Thyroid gland (tissue), 4 donors: ENCODE measurements around the gene ZNF669.

Experiments used
- POLR2A ChIP-seq, 2 donors: fragments of 450-650 bp; IDR thresholded peaks; one replicate each; pipeline ENCODE4 v1.6.1; 2017; ENCODE audit warnings: antibody characterized with exemption in 2 of 2, mild to moderate bottlenecking in 2 of 2, moderate library complexity in 1 of 2
- TF ChIP-seq, protein P1 (sequence below), 6 experiments: fragments of 200-600 bp in 3 of 6; fragments of 450-650 bp in 3 of 6; sonication (generic) in 3 of 6; IDR thresholded peaks; one replicate each; pipeline ENCODE4 v1.5.1; 2016 to 2019; ENCODE audit warnings: antibody characterized with exemption in 6 of 6, mild to moderate bottlenecking in 2 of 6, inconsistent platforms in 1 of 6, moderate library complexity in 1 of 6

GRCh38 chr1:247070645-247071044 lies 33.5 kb downstream of the ZNF669 start:
- TF ChIP-seq, protein P1, sequence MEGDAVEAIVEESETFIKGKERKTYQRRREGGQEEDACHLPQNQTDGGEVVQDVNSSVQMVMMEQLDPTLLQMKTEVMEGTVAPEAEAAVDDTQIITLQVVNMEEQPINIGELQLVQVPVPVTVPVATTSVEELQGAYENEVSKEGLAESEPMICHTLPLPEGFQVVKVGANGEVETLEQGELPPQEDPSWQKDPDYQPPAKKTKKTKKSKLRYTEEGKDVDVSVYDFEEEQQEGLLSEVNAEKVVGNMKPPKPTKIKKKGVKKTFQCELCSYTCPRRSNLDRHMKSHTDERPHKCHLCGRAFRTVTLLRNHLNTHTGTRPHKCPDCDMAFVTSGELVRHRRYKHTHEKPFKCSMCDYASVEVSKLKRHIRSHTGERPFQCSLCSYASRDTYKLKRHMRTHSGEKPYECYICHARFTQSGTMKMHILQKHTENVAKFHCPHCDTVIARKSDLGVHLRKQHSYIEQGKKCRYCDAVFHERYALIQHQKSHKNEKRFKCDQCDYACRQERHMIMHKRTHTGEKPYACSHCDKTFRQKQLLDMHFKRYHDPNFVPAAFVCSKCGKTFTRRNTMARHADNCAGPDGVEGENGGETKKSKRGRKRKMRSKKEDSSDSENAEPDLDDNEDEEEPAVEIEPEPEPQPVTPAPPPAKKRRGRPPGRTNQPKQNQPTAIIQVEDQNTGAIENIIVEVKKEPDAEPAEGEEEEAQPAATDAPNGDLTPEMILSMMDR (IDR thresholded peaks at IDR 0.05): no peak
- no peak for TF ChIP-seq POLR2A (IDR thresholded peaks at IDR 0.05)
